ENCODE results near the gene THBS2. TPM values are rescaled to one million over a fixed set of nuclear protein-coding genes. Genes with fewer than 3 reads are reported as not detected.

THBS2 gene
- total and polyA plus RNA-seq, 2 of the 8 experiments (the other 6 are each of a cell fraction or from before 2014, with no cell fraction given) = 11.0 to 22.5 TPM

- H2BK12ac ChIP-seq (ENCODE audit: low read depth, low read length) = no peak overlapping the region
- DNase-seq (ENCODE audit: low read depth in 1 of 2, low spot score in 2 of 2) (no peak), FAIRE-seq (no peak)
- no peak overlapping the region for H3K56ac ChIP-seq (replicated peaks; ENCODE audit: insufficient read length, low read depth, low read length)
- no peak overlapping the region for H3K4me2 ChIP-seq (ENCODE audit: insufficient read depth in 1 of 2, low read depth in 2 of 2, low read length in 2 of 2)
- H3K23ac ChIP-seq (ENCODE audit: insufficient read length) = no peak overlapping the region
- no peak overlapping the region for H4K91ac ChIP-seq (replicated peaks; ENCODE audit: insufficient read length, low read length)
- 94% methylated on average over 4 of the region's 4 CpGs; no CpG with 5 or more reads in 1 of the 2 experiments for WGBS, 2 experiments (ENCODE audit: extremely low coverage in 1 of 2, insufficient coverage in 1 of 2, insufficient read length in 1 of 2, insufficient replicate concordance in 2 of 2, low coverage in 1 of 2, low lambda C conversion rate in 2 of 2, missing lambda C conversion rate in 1 of 2)
- no peak overlapping the region for H3K14ac ChIP-seq (ENCODE audit: insufficient read length)
- TF ChIP-seq POLR2A (IDR thresholded peaks at IDR 0.05; ENCODE audit: control extremely low read depth in 1 of 2, low read depth in 2 of 2, low read length in 2 of 2) (no peak), CTBP2 (IDR thresholded peaks at IDR 0.05; ENCODE audit: borderline replicate concordance, insufficient read depth, insufficient read length, low read length) (no peak), RXRA (IDR thresholded peaks at IDR 0.05; ENCODE audit: insufficient read depth, low read depth, low read length) (no peak), BCL11A (IDR thresholded peaks at IDR 0.05; ENCODE audit: low read depth in 2 of 2, low read length in 2 of 2) (no peak), SIRT6 (IDR thresholded peaks at IDR 0.05; ENCODE audit: low read length) (no peak), CBX8 (IDR thresholded peaks at IDR 0.05; ENCODE audit: borderline replicate concordance, low read depth, low read length) (no peak), GTF2F1 (IDR thresholded peaks at IDR 0.05; ENCODE audit: borderline replicate concordance, low read depth, low read length) (no peak), BRCA1 (IDR thresholded peaks at IDR 0.05; ENCODE audit: low read depth, low read length) (no peak), PHF8 (conservative IDR thresholded peaks at IDR 0.05; ENCODE audit: low read depth, low read length) (no peak), FOSL1 (IDR thresholded peaks at IDR 0.05; ENCODE audit: insufficient read depth, low read depth, low read length) (no peak), SP1 (IDR thresholded peaks at IDR 0.05; ENCODE audit: low read depth, low read length) (no peak), JUND (IDR thresholded peaks at IDR 0.05; ENCODE audit: low read length) (no peak), SP4 (IDR thresholded peaks at IDR 0.05; ENCODE audit: low read length) (no peak), NRF1 (IDR thresholded peaks at IDR 0.05; ENCODE audit: low read depth, low read length) (no peak), NANOG (IDR thresholded peaks at IDR 0.05; ENCODE audit: insufficient read depth, low read depth, low read length, poor library complexity, severe bottlenecking) (no peak)
- H3K18ac ChIP-seq (ENCODE audit: extremely low read depth, low read length) = no peak overlapping the region
- POLR2A ChIA-PET (ENCODE audit: partially characterized antibody) = no interaction called here
- H3K79me2 ChIP-seq (ENCODE audit: control insufficient read depth in 1 of 2, insufficient read depth in 2 of 2, low read length in 2 of 2) = no peaks in the 10 kb centered on the region
- H4K8ac ChIP-seq (ENCODE audit: extremely low read depth, insufficient read depth, low read length) = no peak overlapping the region
- no peaks in the 10 kb centered on the region for H3K9me3 ChIP-seq (ENCODE audit: insufficient read depth in 2 of 2, low read depth in 1 of 2, low read length in 1 of 2)
- CTCF ChIA-PET (ENCODE audit: partially characterized antibody) = interaction anchor here (0.8 kb wide), 1 partner anchor 16 kb away, joined by 3 read pairs; no protein-coding TSS in a partner anchor
- H2BK120ac ChIP-seq (replicated peaks; ENCODE audit: low read depth, low read length) = no peak overlapping the region
- no peak overlapping the region for H3K4me3 ChIP-seq (ENCODE audit: extremely low read depth in 1 of 4, insufficient read depth in 2 of 4, low read depth in 3 of 4, low read length in 4 of 4)
- H3K36me3 ChIP-seq (ENCODE audit: control insufficient read depth in 2 of 4, insufficient read depth in 4 of 4, low read length in 3 of 4) = no peaks in the 10 kb centered on the region
- no peaks in the 10 kb centered on the region for H3K79me1 ChIP-seq (ENCODE audit: low read depth, low read length)
- H2AK5ac ChIP-seq (ENCODE audit: low read depth, low read length) = no peak overlapping the region
- H2BK5ac ChIP-seq (ENCODE audit: low read depth, low read length) = no peak overlapping the region
- H3K4me1 ChIP-seq (replicated peaks in 1 of 4; ENCODE audit: control insufficient read depth in 3 of 4, insufficient read depth in 4 of 4, low read length in 3 of 4) = no peaks in the 10 kb centered on the region
- no peak overlapping the region for H3K27ac ChIP-seq (ENCODE audit: low read depth, low read length)
- H2BK20ac ChIP-seq (ENCODE audit: low read length) = no peak overlapping the region
- H3K27me3 ChIP-seq (replicated peaks in 1 of 4; ENCODE audit: control insufficient read depth in 3 of 4, extremely low read depth in 1 of 4, insufficient read depth in 3 of 4, low read length in 3 of 4) = no peaks in the 10 kb centered on the region
- no peak overlapping the region for H3K9ac ChIP-seq (replicated peaks in 1 of 4; ENCODE audit: extremely low read depth in 1 of 4, low read depth in 3 of 4, low read length in 3 of 4)
- H2AFZ ChIP-seq (ENCODE audit: low read length) = no peak overlapping the region
- no peaks in the 10 kb centered on the region for H3K23me2 ChIP-seq (ENCODE audit: low read depth, low read length)
- no peak overlapping the region for H2BK15ac ChIP-seq (ENCODE audit: low read length)
- no peaks in the 10 kb centered on the region for H4K20me1 ChIP-seq (replicated peaks in 1 of 2; ENCODE audit: control insufficient read depth in 1 of 2, insufficient read depth in 2 of 2, low read length in 2 of 2)
- no peak overlapping the region for H3K4ac ChIP-seq (replicated peaks; ENCODE audit: insufficient read length, low read depth, low read length)
- no peak overlapping the region for H4K5ac ChIP-seq (ENCODE audit: insufficient read length, low read depth, low read length)
These were observed 47.3 kb upstream of the THBS2 start for GRCh38 chr6:169300916-169301315.

Data from H1 (cell line).